Kidney epithelial cell (primary cell): ENCODE measurements around the gene GTF2A1. TPM values are rescaled to one million over a fixed set of nuclear protein-coding genes. Genes with fewer than 3 reads are reported as not detected.

Experiments
- DNase-seq: peaks from one replicate; pipeline ENCODE4 v3.0.0-alpha.2; 2010; ENCODE audit warnings: low read depth
- H3K27me3 ChIP-seq: 2 replicates; pipeline ENCODE4 v1.6.0; 2011; ENCODE audit warnings: low read length; ENCODE audit not compliant: control insufficient read depth, insufficient read depth
- H3K36me3 ChIP-seq: 2 replicates; pipeline ENCODE4 v1.5.1; 2011; ENCODE audit warnings: low read length; ENCODE audit not compliant: control insufficient read depth, insufficient read depth
- H3K4me3 ChIP-seq: 2 replicates; pipeline ENCODE4 v1.5.1; 2011; ENCODE audit warnings: low read depth, mild to moderate bottlenecking, control low read depth, low read length
- CTCF ChIP-seq: IDR thresholded peaks from 2 replicates; pipeline ENCODE4 v1.5.1; 2011; ENCODE audit warnings: mild to moderate bottlenecking, moderate library complexity, low read length, control low read depth, inconsistent platforms; ENCODE audit not compliant: insufficient read depth, poor library complexity, severe bottlenecking
- total RNA-seq: library from RNA; depleted of rRNA; stranded (reverse); fragments of >200 nt; gene quantifications from 2 replicates; pipeline ENCODE4 v1.2.3, GENCODE V29; 2015

GTF2A1 gene
- total RNA-seq, 1 donor from 2014 or later = 31.9 TPM

GRCh38 chr14:81165188-81165587 is 55.6 kb downstream of the GTF2A1 start:
- no peak for TF ChIP-seq CTCF
- Histone ChIP-seq H3K27me3 (no peaks in the 10 kb centered on the region), H3K36me3 (no peaks in the 10 kb centered on the region), H3K4me3 (no peak overlapping the region)
- DNase-seq = no peak

GRCh38 chr14:81164167-81164774 is 56.5 kb downstream of the GTF2A1 start:
- Histone ChIP-seq H3K4me3 (no peak overlapping the region), H3K27me3 (no peaks in the 10 kb centered on the region), H3K36me3 (no peaks in the 10 kb centered on the region)
- DNase-seq = peak; percentile 90
- TF ChIP-seq CTCF = peak; percentile 86

DNA sequence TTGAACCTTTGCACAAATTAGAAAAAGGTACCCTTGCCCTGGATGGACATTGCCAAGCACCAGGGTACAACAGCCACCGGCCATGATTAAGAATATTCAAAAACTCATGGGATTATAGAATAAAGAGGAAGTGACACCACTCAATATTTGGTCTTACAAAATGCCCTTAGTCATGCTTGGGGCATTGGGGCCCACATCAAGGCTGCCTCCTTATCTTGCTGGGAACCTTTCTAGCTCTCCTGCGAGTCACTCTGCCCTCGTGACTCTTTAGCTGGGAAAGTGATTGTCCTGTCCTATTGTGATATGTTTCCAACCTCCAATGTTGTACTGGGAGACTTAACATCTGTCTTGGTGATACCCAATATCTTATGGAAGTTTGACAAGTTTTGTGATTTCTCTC is 57.8 kb downstream of the GTF2A1 start:
- no peak for DNase-seq
- Histone ChIP-seq H3K36me3 (no peaks in the 10 kb centered on the region), H3K4me3 (no peak overlapping the region), H3K27me3 (no peaks in the 10 kb centered on the region)
- no peak for TF ChIP-seq CTCF

DNA sequence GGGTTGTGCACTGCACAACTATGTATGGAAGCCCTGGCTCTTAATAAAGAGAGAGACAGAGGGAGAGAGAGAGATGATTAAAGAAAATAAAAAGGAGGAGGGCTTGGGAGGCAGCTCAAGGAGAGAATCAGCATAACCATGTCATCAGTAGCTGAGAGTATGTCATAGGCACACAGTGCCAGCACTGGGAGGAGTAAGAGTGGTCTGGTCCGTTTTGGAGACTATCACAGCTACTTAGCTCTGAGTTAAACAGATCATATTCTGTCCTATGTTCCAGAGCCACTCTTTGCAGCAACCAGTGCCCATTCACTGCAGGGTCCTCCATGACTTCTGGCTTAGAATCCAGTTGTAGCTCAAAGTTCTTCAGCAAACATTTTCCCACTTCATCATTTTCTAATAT is 59.0 kb downstream of the GTF2A1 start:
- no peak for TF ChIP-seq CTCF
- Histone ChIP-seq H3K4me3 (no peak overlapping the region), H3K27me3 (no peaks in the 10 kb centered on the region), H3K36me3 (no peaks in the 10 kb centered on the region)
- DNase-seq = no peak

- no peaks in the 10 kb centered on the region for H3K27me3 ChIP-seq
- no peak overlapping the region for H3K4me3 ChIP-seq
- H3K36me3 ChIP-seq = no peaks in the 10 kb centered on the region
- no peak for TF ChIP-seq CTCF
- no peak for DNase-seq
Measured at GRCh38 chr14:81161088-81161487, 59.7 kb downstream of the GTF2A1 start.

- Histone ChIP-seq H3K4me3 (no peak overlapping the region), H3K27me3 (no peaks in the 10 kb centered on the region), H3K36me3 (no peaks in the 10 kb centered on the region)
- no peak for TF ChIP-seq CTCF
- no peak for DNase-seq
Measured at GRCh38 chr14:81157431-81157830, 63.3 kb downstream of the GTF2A1 start.
